ENCODE results near the gene CTNNBL1.

- TF ChIP-seq CTCF (IDR thresholded peaks at IDR 0.05) (no peak), POLR2A (IDR thresholded peaks at IDR 0.05) (no peak)
These were observed 227.0 kb downstream of the CTNNBL1 start for GRCh38 chr20:37920679-37921322.

All from testis (tissue), 2 donors.